HG02678 (cell line): ENCODE results near the gene FLCN.
"Not testable (repeated sequence)": the region's sequence is repeated elsewhere in the genome, so short reads cannot be mapped to it uniquely, and the experiment has no call there.

Source experiments
- ATAC-seq: cut with Tn5 transposase; IDR thresholded peaks from one replicate; pipeline ENCODE4 v1.9.1; 2021; ENCODE audit warnings: mild to moderate bottlenecking, moderate library complexity; ENCODE audit not compliant: unreplicated experiment

Gene FLCN, protein sequence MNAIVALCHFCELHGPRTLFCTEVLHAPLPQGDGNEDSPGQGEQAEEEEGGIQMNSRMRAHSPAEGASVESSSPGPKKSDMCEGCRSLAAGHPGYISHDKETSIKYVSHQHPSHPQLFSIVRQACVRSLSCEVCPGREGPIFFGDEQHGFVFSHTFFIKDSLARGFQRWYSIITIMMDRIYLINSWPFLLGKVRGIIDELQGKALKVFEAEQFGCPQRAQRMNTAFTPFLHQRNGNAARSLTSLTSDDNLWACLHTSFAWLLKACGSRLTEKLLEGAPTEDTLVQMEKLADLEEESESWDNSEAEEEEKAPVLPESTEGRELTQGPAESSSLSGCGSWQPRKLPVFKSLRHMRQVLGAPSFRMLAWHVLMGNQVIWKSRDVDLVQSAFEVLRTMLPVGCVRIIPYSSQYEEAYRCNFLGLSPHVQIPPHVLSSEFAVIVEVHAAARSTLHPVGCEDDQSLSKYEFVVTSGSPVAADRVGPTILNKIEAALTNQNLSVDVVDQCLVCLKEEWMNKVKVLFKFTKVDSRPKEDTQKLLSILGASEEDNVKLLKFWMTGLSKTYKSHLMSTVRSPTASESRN

DNA sequence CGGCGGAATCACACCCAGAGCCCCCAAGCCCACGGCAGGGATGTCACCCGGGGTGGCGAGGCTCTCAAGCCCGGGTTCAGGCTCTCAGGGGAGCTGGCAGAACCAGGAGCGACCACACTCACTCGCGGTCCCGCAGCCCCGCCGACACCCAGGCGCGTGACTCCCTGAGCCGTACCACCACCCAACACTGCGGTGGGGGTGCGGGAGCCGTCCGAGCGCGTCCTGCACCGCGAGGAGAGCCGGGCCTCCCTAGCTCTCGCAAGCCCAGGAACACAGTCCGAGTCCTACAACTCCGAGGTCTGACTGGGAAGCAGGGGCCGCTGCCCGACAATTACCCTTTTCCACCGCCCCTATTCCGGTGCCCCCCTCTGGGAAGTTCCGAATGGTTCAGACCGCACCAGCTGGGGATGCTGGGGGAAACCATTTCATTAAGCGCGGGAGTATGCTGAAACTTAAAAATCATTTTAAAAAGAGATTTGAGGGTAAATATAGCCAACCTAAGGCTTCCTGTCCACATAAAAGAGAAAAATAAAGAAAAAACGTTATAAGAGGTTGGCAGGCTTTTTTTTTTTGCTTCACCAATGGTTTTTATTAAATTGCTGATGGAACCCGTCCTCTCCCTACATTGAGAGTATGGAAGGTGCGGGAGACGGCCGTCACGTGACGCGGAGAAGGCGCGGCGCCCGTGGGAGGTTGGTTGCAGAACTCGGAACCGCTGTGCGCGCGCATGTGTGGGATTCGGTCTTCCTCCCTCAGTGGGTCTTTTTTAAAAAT is at the start of gene FLCN:
TSS of gene FLCN (minus strand) at position 143 of the 774 bp plus-strand sequence. CDS start 9,031 bp downstream, outside the sequence.
- ATAC-seq: peak; percentile 89

DNA sequence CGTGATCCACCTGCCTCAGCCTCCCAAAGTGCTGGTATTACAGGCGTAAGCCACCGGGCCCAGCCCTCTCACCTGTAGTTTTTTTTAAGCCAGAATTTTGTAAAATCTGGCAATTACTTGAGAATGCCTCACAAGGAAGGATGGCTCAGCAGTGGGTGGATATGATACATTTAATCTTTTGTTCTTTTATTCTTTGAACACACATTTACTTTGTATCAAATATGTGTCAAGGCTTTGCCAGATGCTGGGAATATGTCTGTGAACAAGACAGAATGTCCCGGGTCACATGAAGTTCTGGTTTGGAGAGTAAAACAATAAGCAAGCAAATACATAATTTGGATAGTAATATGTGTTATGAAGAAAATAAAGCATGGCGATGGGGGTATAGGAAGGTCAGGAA is 49.0 kb upstream of the FLCN start:
- no peak for ATAC-seq

GRCh38 chr17:17280613-17281549 is 43.9 kb upstream of the FLCN start, which contains the start of gene COPS3:
Gene COPS3 (minus strand): TSS chr17:17281246. CDS start chr17:17281186, 60 bp downstream.
- peak; percentile 91 for ATAC-seq

GRCh38 chr17:17279316-17279715 is 42.3 kb upstream of the FLCN start:
- no peak for ATAC-seq

DNA sequence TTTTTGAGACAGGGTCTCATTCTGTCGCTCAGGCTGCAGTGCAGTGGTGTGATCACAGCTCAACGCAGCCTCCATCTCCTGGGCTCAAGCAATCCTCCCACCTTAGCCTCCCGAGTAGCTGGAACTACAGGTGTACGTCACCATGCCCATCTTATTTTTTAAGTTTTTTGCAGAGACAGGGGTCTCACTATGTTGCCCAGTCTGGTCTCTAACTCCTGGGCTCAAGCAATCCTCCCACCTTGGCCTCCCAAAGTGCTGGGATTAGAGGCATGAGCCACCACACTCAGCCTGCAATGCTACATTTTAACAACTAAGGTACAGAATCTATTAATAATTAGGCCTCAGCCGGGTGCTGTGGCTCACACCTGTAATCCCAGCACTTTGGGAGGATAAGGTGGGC is 40.5 kb upstream of the FLCN start:
- ATAC-seq: not testable (repeated sequence)

- ATAC-seq: no peak
Observed at GRCh38 chr17:17275971-17276370, 39.0 kb upstream of the FLCN start.

DNA sequence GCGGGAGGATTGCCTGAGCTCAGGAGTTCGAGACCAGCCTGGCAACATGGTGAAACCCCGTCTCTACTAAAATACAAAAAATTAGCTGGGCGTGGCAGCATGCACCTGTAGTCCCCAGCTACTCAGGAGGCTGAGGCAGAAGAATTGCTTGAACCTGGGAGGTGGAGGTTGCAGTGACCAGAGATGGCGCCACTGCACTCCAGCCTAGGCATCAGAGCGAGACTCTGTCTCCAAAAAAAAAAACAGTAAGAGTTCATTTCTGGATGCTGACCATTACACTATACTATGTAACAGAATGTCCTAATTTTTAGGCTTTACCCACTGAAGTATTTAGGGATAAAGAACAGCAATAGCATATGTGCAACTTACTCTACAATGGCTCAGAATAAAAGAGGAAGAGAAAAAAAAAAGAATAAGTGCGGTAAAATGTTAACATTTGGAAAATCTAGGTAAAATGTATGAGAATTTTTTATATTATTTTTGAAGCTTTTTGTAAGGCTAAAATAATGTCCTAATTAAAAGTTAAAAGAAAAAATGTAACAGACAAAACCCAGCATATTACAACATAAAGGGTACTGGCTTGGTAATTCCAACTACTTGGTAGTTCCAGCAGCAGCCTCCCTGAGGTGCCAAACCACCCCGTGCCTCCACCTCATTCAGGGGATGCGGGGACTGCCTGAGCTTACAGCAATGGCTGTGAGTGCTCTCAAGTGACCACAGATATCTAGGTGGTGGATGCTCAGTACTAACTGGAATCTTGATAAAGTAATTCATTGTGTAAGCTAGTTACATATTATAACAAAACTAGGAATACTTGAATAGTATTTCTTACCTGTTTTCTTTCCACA is 33.2 kb upstream of the FLCN start:
- ATAC-seq: no peak

GRCh38 chr17:17264430-17264829 is 27.5 kb upstream of the FLCN start:
- ATAC-seq: no peak

GRCh38 chr17:17258998-17259397 is 22.0 kb upstream of the FLCN start:
- no peak for ATAC-seq

DNA sequence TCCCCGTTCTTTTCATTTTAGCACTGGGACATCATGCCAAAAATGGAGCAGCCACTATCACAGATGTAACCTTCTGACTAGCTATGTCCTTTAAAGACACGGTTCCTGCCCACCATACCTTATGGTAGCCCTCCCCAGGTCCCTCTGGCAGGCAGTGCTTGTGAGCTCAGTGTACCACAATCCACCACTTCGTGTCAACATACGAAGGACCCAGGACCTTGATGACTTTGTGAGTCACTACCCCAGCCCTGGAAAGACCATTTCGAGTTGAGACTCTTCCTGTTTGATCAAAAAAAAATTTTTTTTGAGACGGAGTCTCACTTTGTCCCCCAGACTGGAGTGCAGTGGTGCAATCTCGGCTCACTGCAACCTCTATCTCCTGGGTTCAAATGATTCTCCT is 21.0 kb upstream of the FLCN start:
- ATAC-seq: no peak

DNA sequence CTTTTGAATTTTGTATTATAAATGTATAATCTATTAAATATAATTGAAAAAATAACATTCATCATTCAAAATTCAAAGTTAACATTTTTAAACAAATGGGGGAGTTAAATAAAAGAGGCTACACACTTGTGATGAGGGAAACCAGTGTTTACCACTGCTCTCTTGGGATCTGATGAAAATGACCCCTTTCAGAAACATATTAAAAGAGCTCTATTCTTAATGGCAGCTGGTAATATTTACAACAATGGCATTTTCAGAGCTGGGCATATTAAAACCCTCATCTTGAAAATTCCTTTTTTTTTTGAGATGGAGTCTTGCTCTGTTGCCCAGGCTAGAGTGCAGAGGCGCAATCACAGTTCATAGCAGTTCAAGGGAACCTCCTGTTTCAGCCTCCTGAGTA is 19.3 kb upstream of the FLCN start:
- ATAC-seq: no peak

- not testable (repeated sequence) for ATAC-seq
Observed at GRCh38 chr17:17255689-17256088, 18.7 kb upstream of the FLCN start.

GRCh38 chr17:17254036-17254435 is 17.1 kb upstream of the FLCN start:
- ATAC-seq: no peak

GRCh38 chr17:17253406-17253805 is 16.4 kb upstream of the FLCN start:
- ATAC-seq: no peak

- no peak for ATAC-seq
Observed at GRCh38 chr17:17252149-17252661, 15.2 kb upstream of the FLCN start.

- no peak for ATAC-seq
Observed at GRCh38 chr17:17246879-17247278, 9.9 kb upstream of the FLCN start.

DNA sequence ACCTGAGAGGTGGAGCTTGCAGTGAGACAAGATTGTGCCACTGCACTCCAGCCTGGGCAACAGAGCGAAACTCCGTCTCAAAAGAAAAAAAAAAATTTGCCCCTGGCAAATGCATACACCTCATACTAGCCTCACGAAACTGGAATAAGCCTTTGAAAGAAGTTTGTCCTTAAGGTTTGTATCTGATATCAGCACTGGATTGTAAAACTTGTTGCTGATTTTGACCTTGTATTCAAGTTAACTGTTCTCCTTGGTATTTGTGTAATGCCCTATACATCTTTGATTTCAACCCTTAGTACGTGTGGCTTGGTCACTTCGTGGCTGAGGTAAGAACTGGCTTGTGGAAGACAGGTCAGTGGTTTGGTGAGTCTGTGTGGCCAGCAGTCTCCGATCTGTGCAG is 6.2 kb upstream of the FLCN start:
- no peak for ATAC-seq

GRCh38 chr17:17242246-17242645 is 5.3 kb upstream of the FLCN start:
- no peak for ATAC-seq

DNA sequence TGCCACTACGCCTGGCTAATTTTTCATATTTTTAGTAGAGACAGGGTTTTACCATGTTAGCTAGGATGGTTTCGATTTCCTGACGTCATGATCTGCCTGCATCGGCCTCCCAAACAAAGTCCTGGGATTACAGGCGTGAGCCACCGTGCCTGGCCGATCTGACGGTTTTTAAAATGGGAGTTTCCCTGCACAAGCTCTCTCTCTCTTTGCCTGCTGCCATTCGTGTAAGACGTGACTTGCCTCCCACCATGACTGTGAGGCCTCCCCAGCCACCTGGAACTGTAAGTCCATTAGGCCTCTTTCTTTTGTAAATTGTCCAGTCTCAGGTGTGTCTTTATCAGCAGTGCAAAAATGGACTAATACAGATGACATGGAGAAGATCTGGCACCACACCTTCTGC is 4.7 kb upstream of the FLCN start:
- ATAC-seq: no peak
